GM18907 (cell line): ENCODE results near the gene CUL9.

Experiments used
- ATAC-seq: cut with Tn5 transposase; IDR thresholded peaks from one replicate; pipeline ENCODE4 v1.9.1; 2021; ENCODE audit warnings: mild to moderate bottlenecking, moderate library complexity; ENCODE audit not compliant: unreplicated experiment

The CUL9 gene

DNA sequence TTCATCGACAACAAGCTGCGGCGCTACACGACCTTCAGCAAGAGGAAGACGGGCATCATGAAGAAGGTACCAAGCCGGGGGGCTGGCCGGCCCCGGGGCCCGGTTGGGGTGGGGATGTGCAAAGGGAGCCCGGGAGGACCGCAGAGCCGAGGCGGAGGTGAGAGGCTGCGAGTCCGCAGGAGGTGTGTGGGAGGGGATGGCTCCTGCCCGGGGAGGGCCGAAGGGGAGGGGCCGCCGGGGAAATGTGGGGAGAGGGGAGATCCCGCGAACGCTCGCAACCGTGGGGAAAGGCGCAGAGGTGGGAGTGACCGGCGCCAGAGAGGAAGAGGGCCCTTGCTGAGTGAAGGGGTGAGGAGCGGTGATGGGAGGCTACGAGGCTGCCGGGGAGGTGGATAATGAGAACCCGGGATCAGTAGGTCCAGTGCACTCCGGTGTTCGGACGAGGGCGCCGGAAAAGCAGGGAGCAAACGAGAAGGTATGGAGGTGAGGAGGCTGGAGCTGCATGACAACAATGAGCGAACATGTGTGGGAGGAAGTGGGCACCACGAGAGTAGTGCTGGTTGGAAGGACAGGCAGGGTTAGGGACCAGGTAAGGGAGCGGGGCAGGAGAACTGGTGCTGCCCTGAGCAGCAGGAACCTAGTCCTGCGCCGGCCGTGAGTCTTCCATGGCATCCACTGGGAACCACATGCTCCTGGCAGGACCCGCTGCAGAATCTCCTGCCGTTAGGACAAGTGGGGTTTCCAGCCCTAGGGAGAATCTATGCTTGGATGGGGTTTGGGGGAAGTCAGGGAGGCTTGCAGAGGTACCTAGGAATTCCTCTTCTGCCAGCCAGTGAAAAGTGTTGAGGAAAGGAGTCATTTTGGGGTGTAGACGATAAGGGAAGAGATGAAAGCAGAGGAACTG, 9.6 kb upstream of the CUL9 start:
- ATAC-seq = no peak

DNA sequence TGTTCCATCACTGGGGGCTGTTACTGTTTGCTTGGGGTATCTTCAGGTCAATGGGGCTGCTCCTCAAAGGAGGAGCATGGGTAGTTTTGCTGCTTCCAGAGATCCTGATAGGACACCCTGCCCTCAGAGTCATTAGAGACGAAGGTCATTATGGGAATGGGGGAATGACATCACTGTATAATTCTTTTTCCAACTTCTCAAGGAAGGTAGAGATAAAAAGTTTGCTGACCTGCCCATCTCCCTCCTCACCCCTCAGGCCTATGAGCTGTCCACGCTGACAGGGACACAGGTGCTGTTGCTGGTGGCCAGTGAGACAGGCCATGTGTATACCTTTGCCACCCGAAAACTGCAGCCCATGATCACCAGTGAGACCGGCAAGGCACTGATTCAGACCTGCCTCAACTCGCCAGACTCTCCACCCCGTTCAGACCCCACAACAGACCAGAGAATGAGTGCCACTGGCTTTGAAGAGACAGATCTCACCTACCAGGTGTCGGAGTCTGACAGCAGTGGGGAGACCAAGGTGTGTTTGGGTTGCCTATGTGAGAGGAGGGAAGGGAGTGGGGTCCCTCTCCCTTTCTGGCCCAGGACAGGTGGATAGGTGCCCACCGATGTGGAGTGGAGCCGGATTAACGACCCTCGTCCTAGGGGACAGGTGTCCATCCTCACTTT, 8.3 kb upstream of the CUL9 start:
- no peak for ATAC-seq

DNA sequence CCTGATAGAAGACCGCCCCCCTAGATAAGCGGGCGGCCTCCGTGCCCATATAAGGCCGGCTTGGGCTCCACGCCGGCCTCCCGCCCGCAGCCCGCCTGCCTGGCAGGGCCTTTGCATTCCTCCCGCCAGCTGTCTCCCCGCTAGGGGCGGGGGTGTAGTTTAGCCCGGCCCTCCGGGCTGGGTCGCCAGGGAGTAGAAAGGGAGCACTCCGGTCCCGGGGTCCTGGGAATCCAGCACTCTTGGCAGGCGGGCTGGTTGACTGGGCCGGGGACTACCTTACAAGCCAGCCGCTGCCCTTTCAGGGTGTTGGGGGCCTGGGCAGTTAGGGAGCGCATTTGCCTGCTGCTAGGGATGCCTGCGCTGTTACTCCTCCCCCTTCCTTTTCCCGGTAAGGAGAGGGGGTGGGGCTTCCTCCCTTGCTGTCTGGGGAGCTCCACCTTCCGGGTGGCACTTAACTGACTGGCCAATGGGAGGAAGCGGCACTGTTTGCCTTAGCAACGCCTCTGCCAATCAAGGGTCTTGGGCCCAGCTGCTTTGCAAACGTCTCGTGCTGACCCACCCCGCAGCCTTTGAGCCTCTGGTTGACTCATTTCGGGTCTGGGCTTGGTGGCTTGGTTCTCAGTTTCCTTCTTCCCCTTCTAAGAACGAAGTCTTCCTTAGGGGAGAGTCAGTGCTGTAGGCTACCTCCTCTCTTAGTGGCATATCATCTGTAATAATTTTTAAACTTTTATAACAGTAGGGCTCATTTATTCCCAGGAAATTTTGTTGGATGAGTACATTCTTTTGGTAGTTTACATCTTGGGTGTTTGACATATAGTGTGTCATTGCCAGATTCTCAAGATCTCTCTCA, 7.5 kb upstream of the CUL9 start:
- ATAC-seq = peak; percentile 70

DNA sequence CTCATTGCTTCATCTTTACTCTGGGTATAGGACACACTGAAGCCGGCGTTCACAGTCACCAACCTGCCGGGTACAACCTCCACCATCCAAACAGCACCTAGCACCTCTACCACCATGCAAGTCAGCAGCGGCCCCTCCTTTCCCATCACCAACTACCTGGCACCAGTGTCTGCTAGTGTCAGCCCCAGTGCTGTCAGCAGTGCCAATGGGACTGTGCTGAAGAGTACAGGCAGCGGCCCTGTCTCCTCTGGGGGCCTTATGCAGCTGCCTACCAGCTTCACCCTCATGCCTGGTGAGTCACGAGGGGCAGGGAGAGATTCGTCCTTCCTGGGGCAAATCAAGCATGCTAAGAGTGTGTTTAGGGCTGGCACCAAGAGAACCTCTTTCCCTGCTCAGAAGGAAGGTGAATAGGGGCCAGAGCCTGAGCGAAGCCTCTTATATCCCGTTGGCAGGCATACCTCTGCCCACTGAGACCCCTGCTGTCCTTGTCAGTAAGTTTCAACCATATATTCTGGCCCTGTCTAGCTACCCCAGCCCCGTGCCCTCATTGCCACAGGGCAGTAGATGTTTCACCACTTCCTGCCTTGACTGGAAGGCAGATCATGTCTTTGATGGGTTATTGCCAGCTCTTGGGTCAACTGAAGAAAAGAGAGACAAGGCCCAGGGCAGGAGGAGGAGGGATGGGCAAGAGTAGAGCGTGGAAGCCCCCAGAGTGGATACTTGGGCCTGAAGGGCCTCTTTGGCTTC, 6.1 kb upstream of the CUL9 start:
- no peak for ATAC-seq

DNA sequence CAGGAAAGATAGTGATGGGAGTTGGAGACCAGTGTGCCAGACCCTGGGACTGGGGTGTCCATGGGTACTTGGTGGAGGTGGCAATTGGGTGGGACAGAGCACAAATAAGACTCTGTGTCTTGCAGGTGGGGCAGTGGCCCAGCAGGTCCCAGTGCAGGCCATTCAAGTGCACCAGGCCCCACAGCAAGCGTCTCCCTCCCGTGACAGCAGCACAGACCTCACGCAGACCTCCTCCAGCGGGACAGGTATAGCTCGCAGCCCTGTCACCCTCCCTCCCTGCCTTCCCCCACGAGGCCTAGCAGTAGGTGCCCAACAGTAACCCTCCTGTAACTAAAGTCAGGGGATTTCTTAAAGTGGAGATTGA, 5.6 kb upstream of the CUL9 start:
- no peak for ATAC-seq

DNA sequence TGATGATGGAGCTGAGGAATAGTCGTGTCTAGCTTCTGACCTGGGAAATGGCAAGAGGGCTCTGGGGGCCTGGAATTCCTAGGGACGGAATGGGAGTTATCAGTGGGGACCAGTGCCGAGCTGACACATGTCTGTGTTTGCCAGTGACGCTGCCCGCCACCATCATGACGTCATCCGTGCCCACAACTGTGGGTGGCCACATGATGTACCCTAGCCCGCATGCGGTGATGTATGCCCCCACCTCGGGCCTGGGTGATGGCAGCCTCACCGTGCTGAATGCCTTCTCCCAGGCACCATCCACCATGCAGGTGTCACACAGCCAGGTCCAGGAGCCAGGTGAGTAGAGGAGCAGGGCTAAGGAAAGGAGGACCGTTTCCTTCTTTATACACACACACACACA, 3.8 kb upstream of the CUL9 start:
- ATAC-seq = no peak

DNA sequence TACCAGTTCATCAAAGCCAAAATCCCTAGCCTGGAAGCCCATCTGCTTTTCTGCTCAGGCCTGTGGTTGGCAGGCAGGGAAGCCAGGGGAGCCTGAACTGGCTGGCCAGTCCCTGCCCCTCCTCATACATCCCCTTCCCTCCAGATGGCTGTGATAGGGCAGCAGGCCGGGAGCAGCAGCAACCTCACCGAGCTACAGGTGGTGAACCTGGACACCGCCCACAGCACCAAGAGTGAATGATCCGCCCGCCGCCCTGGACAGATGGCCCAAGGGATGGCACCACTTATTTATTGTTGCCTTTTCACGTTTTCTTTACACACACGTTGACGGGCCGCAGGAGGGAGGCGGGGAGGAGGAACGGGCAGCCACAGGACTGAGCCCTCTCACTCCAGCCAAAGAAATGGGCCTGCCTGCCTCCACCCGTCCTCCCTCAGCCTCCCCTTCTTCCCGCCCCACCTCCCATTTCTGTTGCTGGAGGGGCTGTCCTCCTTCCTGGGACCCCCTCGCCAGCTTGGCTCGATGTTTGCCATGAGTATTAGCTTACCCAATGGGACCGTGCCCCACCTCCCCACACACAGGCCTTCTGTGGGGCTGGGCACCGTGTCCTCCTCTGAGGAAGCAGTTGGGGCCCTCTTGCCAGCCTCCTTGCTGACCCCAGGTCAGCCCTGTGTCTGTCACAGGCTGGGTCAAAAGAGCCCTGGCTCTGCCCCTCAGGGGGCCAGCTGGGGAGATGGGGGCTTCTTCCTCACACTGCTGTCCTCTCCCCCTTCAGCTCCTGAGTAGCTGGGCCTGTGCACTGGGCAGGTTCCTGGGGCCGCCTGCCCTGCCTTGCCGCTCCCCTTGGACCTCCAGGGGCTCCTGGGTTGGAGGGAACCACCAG, 2.8 kb upstream of the CUL9 start:
- no peak for ATAC-seq

DNA sequence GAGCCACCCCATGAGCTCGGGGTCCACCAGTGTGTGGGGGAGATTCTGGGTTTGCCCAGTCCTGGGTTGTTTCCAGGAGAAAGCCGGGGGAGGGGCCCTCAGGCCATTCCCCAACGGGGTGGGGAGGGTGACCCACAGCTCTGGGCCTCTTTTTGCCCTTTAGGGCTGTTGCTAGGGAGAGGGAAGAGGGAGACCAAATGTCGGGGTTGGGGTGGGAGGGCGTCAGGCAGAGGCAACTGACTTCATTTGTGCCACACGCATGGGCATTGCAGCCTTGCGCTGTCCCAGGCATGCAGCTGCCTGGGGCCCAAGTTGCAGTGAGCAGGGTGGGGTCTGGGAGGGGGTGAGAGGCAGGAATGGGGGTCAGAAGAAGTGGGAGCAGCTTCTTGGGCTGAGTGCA, 1.9 kb upstream of the CUL9 start:
- no peak for ATAC-seq

DNA sequence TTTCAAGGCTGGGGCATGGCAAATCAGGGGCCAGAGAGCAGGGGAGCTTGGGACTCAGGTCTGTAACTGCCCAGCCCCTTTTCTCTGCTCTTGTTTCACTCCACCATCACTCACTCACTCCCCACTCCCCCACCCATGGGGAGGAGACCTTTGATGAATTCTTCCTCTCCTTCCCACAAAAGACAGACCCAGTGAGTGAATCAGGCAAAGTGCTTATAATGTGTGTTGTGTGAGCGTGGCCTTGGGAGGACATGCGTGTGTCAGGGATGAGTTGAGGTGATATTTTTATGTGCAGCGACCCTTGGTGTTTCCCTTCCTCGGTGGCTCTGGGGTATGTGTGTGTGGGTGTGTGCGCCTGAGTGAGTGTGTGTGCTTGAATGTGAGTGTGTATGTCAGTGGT, 1.0 kb upstream of the CUL9 start:
- no peak for ATAC-seq

DNA sequence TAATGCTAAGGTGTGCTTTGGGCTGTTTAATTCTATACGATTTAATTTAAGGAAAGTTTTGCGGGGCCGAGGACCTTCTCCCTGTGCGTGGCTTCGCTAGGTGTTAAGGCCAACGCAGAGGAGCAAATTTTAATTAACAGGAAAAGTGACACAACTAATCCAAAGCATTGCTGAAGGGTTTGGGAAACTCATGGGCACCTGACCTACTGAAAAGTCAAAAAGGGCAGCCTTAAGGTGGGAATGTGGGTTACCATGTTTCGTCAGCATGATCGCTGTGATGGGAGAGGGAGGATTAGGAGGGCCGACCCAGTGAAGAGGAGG, 415 bp upstream of the CUL9 start:
- ATAC-seq = no peak

DNA sequence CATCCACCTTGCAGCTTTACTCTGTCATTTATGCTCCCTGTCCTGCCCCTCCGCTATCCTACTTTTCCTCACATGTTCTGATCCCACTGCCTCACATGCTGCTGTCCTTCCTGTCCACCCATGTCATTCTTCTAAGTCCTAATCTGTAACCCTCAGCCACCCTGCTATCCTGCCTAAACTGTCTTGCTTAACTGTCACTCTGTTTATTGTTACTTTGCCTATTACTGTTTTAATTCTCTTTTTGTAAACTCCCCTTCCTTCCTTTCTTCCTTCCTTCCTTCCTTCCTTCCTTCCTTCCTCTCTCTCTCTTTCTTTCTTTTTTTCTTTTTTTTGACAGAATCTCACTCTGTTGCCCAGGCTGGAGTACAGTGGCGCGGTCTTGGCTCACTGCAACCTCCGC, 1.4 kb downstream of the CUL9 start:
- no peak for ATAC-seq

DNA sequence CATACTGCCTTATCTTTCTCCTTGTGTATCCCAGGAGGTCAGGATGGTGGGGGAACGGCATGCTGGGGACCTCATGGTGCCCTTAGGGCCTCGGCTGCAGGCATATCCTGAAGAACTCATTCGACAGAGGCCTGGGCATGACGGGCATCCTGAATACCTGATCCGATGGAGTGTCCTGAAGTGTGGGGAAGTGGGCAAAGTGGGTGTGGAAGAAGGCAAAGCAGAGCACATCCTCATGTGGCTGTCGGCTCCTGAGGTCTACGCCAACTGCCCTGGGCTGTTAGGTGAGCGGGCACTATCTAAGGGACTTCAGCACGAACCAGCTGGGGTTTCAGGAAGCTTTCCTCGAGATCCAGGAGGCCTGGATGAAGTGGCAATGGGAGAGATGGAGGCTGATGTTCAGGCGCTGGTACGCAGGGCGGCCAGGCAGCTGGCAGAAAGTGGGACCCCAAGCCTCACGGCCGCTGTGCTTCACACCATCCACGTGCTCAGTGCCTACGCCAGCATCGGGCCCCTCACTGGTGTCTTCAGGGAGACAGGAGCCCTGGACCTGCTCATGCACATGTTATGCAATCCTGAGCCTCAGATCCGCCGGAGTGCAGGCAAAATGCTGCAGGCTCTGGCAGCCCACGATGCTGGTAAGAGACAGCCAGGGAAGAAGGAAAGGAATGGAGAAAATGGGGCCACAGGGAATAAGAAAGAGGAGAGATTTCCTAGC, 2.4 kb downstream of the CUL9 start:
- ATAC-seq = no peak

DNA sequence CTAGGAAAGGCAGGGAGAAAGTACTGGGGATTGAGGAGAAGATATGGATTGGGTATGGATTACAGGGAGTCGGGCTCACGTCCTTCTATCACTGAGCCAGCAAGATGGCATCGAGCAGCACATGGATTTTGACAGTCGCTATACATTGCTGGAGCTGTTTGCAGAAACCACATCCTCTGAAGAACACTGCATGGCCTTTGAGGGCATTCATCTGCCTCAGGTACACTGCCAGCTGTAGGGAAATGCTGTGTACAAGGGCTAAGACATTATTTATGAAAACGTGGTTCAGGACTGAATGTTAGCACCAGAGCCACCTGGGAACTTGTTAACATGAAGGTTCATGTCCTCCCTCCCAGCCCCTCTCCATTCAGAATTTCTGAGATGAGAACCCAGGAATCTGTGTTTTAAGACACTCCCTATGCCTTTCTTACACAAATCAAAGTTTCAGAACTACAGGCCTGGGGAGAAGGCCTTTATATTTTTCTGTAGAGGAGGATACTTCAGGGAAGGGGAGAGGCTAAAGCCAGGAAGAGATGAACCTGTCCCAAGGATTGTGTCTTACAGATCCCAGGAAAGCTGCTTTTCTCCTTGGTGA, 3.5 kb downstream of the CUL9 start:
- ATAC-seq = no peak

DNA sequence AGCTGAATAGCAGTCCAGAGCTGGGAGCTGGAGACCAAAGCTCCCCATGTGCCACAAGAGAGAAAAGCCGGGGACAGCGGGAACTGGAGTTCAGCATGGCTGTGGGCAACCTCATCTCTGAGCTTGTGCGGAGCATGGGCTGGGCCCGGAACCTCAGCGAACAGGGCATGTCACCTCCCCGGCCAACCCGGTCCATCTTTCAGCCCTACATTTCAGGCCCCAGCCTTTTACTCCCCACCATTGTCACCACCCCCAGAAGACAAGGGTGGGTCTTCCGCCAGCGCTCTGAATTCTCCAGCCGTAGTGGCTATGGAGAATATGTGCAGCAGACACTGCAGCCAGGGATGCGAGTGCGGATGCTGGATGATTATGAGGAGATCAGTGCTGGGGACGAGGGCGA, 4.0 kb downstream of the CUL9 start:
- no peak for ATAC-seq

DNA sequence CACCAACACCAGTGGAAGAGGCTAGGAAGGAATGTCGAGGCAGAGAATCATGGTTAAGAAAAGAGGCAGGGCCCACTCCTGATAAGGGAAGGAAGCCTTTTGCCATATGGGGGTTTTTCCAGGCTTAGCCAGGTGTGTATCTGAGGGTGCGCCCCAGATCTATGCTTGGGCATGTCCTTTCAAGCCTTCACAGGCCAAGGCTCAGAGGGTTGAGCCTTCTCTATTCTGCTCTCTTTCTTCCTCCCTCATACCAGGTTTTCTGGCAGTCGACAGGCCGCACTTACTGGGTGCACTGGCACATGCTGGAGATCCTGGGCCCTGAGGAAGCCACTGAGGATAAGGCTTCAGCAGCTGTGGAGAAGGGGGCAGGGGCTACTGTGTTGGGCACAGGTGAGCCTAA, 4.7 kb downstream of the CUL9 start:
- ATAC-seq = no peak

DNA sequence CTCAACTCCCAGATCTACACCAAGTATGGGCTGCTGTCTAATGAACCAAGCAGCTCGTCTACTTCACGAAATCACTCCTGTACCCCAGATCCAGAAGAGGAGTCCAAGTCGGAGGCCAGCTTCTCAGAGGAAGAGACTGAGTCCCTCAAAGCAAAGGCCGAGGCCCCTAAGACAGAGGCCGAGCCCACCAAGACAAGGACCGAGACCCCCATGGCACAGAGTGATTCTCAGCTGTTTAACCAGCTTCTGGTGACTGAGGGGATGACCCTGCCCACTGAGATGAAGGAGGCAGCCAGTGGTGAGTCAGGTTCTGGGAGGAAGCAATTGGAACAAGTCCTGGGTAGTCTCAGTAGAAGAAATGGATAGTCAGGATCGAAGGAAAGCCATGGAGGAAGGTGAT, 5.8 kb downstream of the CUL9 start:
- ATAC-seq = no peak

DNA sequence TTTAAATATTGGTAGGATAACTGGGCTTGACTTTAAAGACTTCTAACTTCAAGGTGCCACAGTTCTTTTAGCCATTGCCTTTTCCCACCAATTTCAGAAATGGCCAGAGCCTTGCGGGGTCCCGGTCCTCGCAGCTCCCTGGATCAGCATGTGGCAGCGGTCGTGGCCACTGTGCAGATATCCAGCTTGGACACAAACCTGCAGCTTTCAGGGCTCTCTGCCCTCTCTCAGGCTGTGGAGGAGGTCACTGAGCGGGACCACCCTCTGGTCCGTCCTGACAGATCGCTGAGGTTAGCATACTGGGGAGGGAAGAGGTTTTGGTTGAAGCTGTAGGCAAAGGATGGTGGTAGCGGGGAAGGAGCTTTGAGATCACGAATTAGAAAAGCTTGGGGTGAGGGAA, 6.4 kb downstream of the CUL9 start:
- no peak for ATAC-seq

DNA sequence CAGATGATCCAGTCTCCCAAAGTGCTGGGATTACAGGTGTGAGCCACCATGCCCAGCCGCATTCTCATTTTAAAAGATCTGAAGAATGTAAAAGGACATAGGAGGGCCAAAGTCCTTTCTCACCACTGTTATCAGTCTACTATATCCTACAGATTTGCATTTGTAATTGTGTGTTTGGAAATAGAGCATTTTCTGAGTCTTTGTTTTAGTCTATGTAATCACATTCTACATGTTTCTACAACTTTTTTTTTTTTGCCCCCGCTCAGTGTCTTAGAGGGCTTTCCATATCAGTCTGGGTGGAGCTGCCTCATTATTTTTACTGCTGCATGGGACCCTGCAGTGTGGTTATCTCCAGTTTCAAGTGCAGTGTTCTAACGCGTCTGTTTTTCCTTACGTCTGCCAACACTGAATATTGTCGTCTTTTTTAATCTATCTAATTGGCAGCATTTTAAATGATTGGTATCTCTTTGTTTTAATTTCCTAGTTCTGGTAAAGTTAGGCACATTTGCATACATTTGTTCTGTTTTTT, 7.8 kb downstream of the CUL9 start:
- no peak for ATAC-seq

DNA sequence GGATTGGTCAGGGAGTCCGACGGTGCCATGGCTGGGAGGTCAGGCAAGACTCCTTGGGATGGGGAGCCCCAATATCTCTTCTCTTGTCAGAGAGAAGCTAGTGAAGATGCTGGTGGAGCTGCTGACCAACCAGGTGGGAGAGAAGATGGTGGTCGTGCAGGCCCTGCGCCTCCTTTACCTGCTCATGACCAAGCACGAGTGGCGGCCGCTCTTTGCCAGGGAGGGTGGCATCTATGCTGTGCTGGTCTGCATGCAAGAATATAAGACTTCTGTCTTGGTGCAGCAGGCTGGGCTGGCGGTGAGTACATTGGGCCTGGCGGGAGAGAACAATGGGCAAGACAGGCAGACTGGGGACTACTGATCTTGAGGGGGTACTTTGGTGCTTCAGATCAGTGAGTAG, 10.9 kb downstream of the CUL9 start:
- ATAC-seq = no peak
